IMR-90 (cell line): ENCODE results near the gene EPHA10. TPM values are rescaled to one million over a fixed set of nuclear protein-coding genes. Genes with fewer than 3 reads are reported as not detected.
"Not testable (repeated sequence)": the region's sequence is repeated elsewhere in the genome, so short reads cannot be mapped to it uniquely, and the experiment has no call there.

ENCODE experiments used
- ATAC-seq: fragments of 200-7000 bp; cut with Tn5 transposase; 2 replicates; pipeline ENCODE4 v1.9.1; 2020; ENCODE audit warnings: low read depth, mild to moderate bottlenecking, moderate library complexity
- BruUV-seq: library from RNA; stranded (reverse); fragments of 400-500 nt; replicated peaks from 2 replicates; lab custom pipeline; 2021; lab: Mats Ljungman, UMichigan
- CTCF ChIA-PET: fragments of 300-600 bp; formaldehyde crosslinking; extraction: SDS; loops from one replicate; lab custom pipeline; 2021; ENCODE audit warnings: antibody characterized with exemption; lab: Yijun Ruan, JAX
- POLR2A ChIA-PET: fragments of 300-600 bp; sonication (Branson Sonifier 250); formaldehyde crosslinking; loops from one replicate; lab custom pipeline; 2022; ENCODE audit warnings: antibody characterized with exemption; ENCODE audit not compliant: unreplicated experiment; lab: Charles Lee
- DNase-seq: peaks from one replicate; pipeline ENCODE4 v3.0.0; 2013
- H2AFZ ChIP-seq: replicated peaks from 2 replicates; pipeline ENCODE3; 2013; ENCODE audit warnings: low read length, mild to moderate bottlenecking; ENCODE audit not compliant: poor library complexity
- H2AK5ac ChIP-seq: 2 replicates; pipeline ENCODE4 v1.6.1; 2013; ENCODE audit warnings: low read depth, low read length, inconsistent platforms
- H2AK9ac ChIP-seq: replicated peaks from 2 replicates; pipeline ENCODE3; 2013; ENCODE audit warnings: mild to moderate bottlenecking, low read depth, low read length, moderate library complexity; ENCODE audit not compliant: poor library complexity
- H2BK120ac ChIP-seq: 2 replicates; pipeline ENCODE4 v1.6.1; 2013; ENCODE audit warnings: low read depth, low read length, inconsistent platforms
- H2BK15ac ChIP-seq: 3 replicates; pipeline ENCODE4 v1.6.1; 2013; ENCODE audit warnings: low read depth, low read length, inconsistent platforms
- H2BK20ac ChIP-seq: 2 replicates; pipeline ENCODE4 v1.6.1; 2013; ENCODE audit warnings: low read depth, mild to moderate bottlenecking, inconsistent platforms, low read length, moderate library complexity
- H2BK5ac ChIP-seq: 2 replicates; pipeline ENCODE4 v1.6.1; 2013; ENCODE audit warnings: mild to moderate bottlenecking, low read depth, low read length, inconsistent platforms; ENCODE audit not compliant: poor library complexity, severe bottlenecking
- H3K14ac ChIP-seq: replicated peaks from 2 replicates; pipeline ENCODE4 v1.6.1; 2013; ENCODE audit warnings: low read depth, low read length, inconsistent platforms
- H3K18ac ChIP-seq: 2 replicates; pipeline ENCODE4 v1.6.1; 2013; ENCODE audit warnings: low read depth, low read length, control low read depth
- H3K23ac ChIP-seq: 2 replicates; pipeline ENCODE4 v1.6.1; 2013; ENCODE audit warnings: low read depth, low read length, inconsistent platforms
- H3K27ac ChIP-seq: 2 replicates; pipeline ENCODE4 v1.5.1; 2013; ENCODE audit warnings: mild to moderate bottlenecking, control low read depth, low read length; ENCODE audit not compliant: insufficient read depth
- H3K27me3 ChIP-seq: 2 replicates; pipeline ENCODE4 v1.6.1; 2013; ENCODE audit warnings: low read length; ENCODE audit not compliant: control insufficient read depth, insufficient read depth
- H3K36me3 ChIP-seq: 2 replicates; pipeline ENCODE4 v1.6.1; 2013; ENCODE audit warnings: low read length, mixed read lengths; ENCODE audit not compliant: control insufficient read depth, insufficient read depth
- H3K4ac ChIP-seq: 2 replicates; pipeline ENCODE4 v1.6.1; 2013; ENCODE audit warnings: low read depth, low read length, inconsistent platforms
- H3K4me1 ChIP-seq: 2 replicates; pipeline ENCODE4 v1.6.1; 2013; ENCODE audit warnings: low read length, mixed read lengths; ENCODE audit not compliant: control insufficient read depth, insufficient read depth
- H3K4me2 ChIP-seq: 2 replicates; pipeline ENCODE4 v1.6.1; 2013; ENCODE audit warnings: low read depth, mild to moderate bottlenecking, control low read depth, low read length, moderate library complexity
- H3K4me3 ChIP-seq: 2 replicates; pipeline ENCODE4 v1.5.1; 2013; ENCODE audit warnings: low read depth, mild to moderate bottlenecking, control low read depth, low read length, moderate library complexity; ENCODE audit not compliant: insufficient read depth
- H3K56ac ChIP-seq: 2 replicates; pipeline ENCODE4 v1.6.1; 2013; ENCODE audit warnings: low read length, inconsistent platforms; ENCODE audit not compliant: insufficient read depth; ENCODE audit errors: extremely low read depth
- H3K79me1 ChIP-seq, 2 experiments: 2 replicates each; pipeline ENCODE4 v1.6.1; 2013; ENCODE audit warnings: low read length in 2 of 2, inconsistent platforms in 1 of 2, low read depth in 1 of 2
- H3K9ac ChIP-seq: 2 replicates; pipeline ENCODE4 v1.6.1; 2013; ENCODE audit warnings: low read depth, low read length, control low read depth
- H3K9me1 ChIP-seq: 2 replicates; pipeline ENCODE4 v1.6.1; 2013; ENCODE audit warnings: low read length, inconsistent platforms; ENCODE audit not compliant: insufficient read depth
- H3K9me3 ChIP-seq: 2 replicates; pipeline ENCODE4 v1.6.1; 2013; ENCODE audit warnings: low read length; ENCODE audit not compliant: control insufficient read depth, insufficient read depth
- H4K20me1 ChIP-seq: 2 replicates; pipeline ENCODE4 v1.6.1; 2013; ENCODE audit warnings: low read length, inconsistent platforms; ENCODE audit not compliant: insufficient read depth
- H4K5ac ChIP-seq: 2 replicates; pipeline ENCODE4 v1.6.1; 2013; ENCODE audit warnings: mild to moderate bottlenecking, low read depth, low read length, control low read depth
- H4K8ac ChIP-seq, 2 experiments: 2 replicates each; pipeline ENCODE4 v1.6.1; 2013; ENCODE audit warnings: low read depth in 2 of 2, low read length in 2 of 2, control low read depth in 1 of 2, inconsistent platforms in 1 of 2
- H4K91ac ChIP-seq: 2 replicates; pipeline ENCODE4 v1.6.1; 2013; ENCODE audit warnings: low read depth, low read length, inconsistent platforms; ENCODE audit not compliant: insufficient read depth
- MAFK ChIP-seq: IDR thresholded peaks from 2 replicates; pipeline ENCODE4 v1.6.1; 2012; ENCODE audit warnings: low read depth, low read length, improper control_type of control experiment
- WGBS, 2 experiments: methylation state at CpG; one replicate each; pipeline versions ENCODE4 v1.1.5 to v1.1.7; 2013; ENCODE audit warnings: missing lambda C conversion rate in 2 of 2; ENCODE audit not compliant: insufficient read length in 1 of 2; ENCODE audit errors: extremely low coverage in 2 of 2; 5-methylcytosine and 5-hydroxymethylcytosine counted together
- dilution Hi-C: fragments of 300-500 bp; cut with HindIII; formaldehyde crosslinking; loops from one replicate; pipeline ENCODE4 v1.14.3; 2018; ENCODE audit warnings: low sequenced_read_pairs; ENCODE audit not compliant: unreplicated experiment
- in situ Hi-C: fragments of 300-500 bp; cut with MboI; formaldehyde crosslinking; loops from 3 replicates; pipeline ENCODE4 v1.14.3; 2019; ENCODE audit warnings: low sequenced_read_pairs, inconsistent platforms, mixed read lengths
- intact Hi-C: fragments of 100-400 bp; cut with micrococcal nuclease; formaldehyde crosslinking; loops from 2 replicates; pipeline ENCODE4 v1.10.0; 2022
- polyA plus RNA-seq, 3 experiments: library from polyadenylated mRNA; depleted of rRNA; stranded (reverse); fragments of >200 nt; gene quantifications; 2 replicates each; pipeline ENCODE4 v1.2.3, GENCODE V29; 2012; ENCODE audit warnings: low replicate concordance in 1 of 3
- total RNA-seq: library from RNA; depleted of rRNA; stranded (reverse); fragments of >200 nt; gene quantifications from 2 replicates; pipeline ENCODE4 v1.2.3, GENCODE V29; 2012

EPHA10 gene
- total and polyA plus RNA-seq, 2 of the 4 experiments (the other 2 are of a cell fraction), result not detected

GRCh38 chr1:37739222-37739621 lies 25.7 kb downstream of the EPHA10 start:
- Histone ChIP-seq H3K14ac (no peak overlapping the region), H3K79me1 (no peaks in the 10 kb centered on the region), H3K9me1 (no peaks in the 10 kb centered on the region), H3K9ac (no peak overlapping the region), H4K20me1 (no peaks in the 10 kb centered on the region), H3K27me3 (peaks cover 2% of the 10 kb centered on the region; the same call in 1 of the 2 replicates), H3K4me1 (no peaks in the 10 kb centered on the region), H4K8ac (no peak overlapping the region), H3K56ac (no peak overlapping the region), H2BK20ac (no peak overlapping the region), H2BK15ac (no peak overlapping the region), H2AFZ (no peak overlapping the region), H3K36me3 (no peaks in the 10 kb centered on the region), H3K4ac (no peak overlapping the region), H3K18ac (no peak overlapping the region), H2BK120ac (no peak overlapping the region), H3K4me2 (no peak overlapping the region), H4K91ac (no peak overlapping the region), H4K5ac (no peak overlapping the region), H3K27ac (no peak overlapping the region), H2BK5ac (no peak overlapping the region), H2AK5ac (no peak overlapping the region), H3K9me3 (no peaks in the 10 kb centered on the region), H3K23ac (no peak overlapping the region), H3K4me3 (no peak overlapping the region), H2AK9ac (no peak overlapping the region)
- dilution Hi-C loops (no loop called here), intact Hi-C loops (no loop called here), in situ Hi-C loops (no loop called here)
- ChIA-PET POLR2A (no interaction called here), CTCF (no interaction called here)
- TF ChIP-seq MAFK, result no peak
- ATAC-seq (no peak), DNase-seq (no peak)
- BruUV-seq, result no TSS peak
- WGBS, 2 experiments, result no CpG with 5 or more reads among the region's 2 CpGs

- DNase-seq, H2AK5ac ChIP-seq, H3K18ac ChIP-seq, H3K27ac ChIP-seq, H3K4me2 ChIP-seq, H2BK20ac ChIP-seq, H2BK15ac ChIP-seq, BruUV-seq, H3K4me1 ChIP-seq, H3K79me1 ChIP-seq, H4K5ac ChIP-seq, ATAC-seq, H3K4me3 ChIP-seq, H4K20me1 ChIP-seq, intact Hi-C loops, CTCF ChIA-PET, H3K23ac ChIP-seq, H3K56ac ChIP-seq, H3K9me1 ChIP-seq, H2AK9ac ChIP-seq, H2BK5ac ChIP-seq, dilution Hi-C loops, H4K8ac ChIP-seq, H4K91ac ChIP-seq, H3K14ac ChIP-seq, H3K9me3 ChIP-seq, H2AFZ ChIP-seq, H3K9ac ChIP-seq, in situ Hi-C loops, H3K4ac ChIP-seq, H2BK120ac ChIP-seq, POLR2A ChIA-PET, H3K36me3 ChIP-seq, H3K27me3 ChIP-seq: not testable (repeated sequence)
- WGBS, 2 experiments, result no CpG with 5 or more reads among the region's 4 CpGs
Observed at GRCh38 chr1:37738619-37739018, 26.3 kb downstream of the EPHA10 start.
